HepG2 (cell line): ENCODE data around the gene TFPI. TPM values are rescaled to one million over a fixed set of nuclear protein-coding genes. Genes with fewer than 3 reads are reported as not detected.

Experiments used
- ATAC-seq: fragments of 200-7000 bp; cut with Tn5 transposase; 3 replicates; pipeline ENCODE4 v1.9.1; 2020; ENCODE audit warnings: mild to moderate bottlenecking, moderate library complexity
- BruUV-seq: library from RNA; stranded (reverse); fragments of 400-500 nt; replicated peaks from 2 replicates; lab custom pipeline; 2021; lab: Mats Ljungman, UMichigan
- CTCF ChIA-PET: fragments of 300-600 bp; formaldehyde crosslinking; extraction: SDS; loops from one replicate; lab custom pipeline; 2021; ENCODE audit warnings: low total read pairs, inconsistent platforms, low intra/inter-chr PET ratio; lab: Yijun Ruan, JAX
- POLR2A ChIA-PET: fragments of 350-600 bp; sonication (Branson Sonifier 250); formaldehyde crosslinking; loops from one replicate; lab custom pipeline; 2020; ENCODE audit warnings: antibody characterized with exemption, inconsistent platforms; lab: Yijun Ruan, JAX
- DNase-seq: peaks from one replicate; pipeline ENCODE4 v3.0.0-alpha.2; 2015; ENCODE audit warnings: low spot score
- FAIRE-seq: peaks from 3 replicates; lab custom pipeline; 2011; peaks lifted over from hg19 to GRCh38; lab: Jason Lieb, UNC
- H2AFZ ChIP-seq: one replicate; pipeline ENCODE4 v1.6.1; 2011; ENCODE audit warnings: low read length, inconsistent platforms
- H3K27ac ChIP-seq: fragments of 300-600 bp; 3 replicates; pipeline ENCODE4 v1.8.0; 2011; ENCODE audit warnings: mixed run types, mild to moderate bottlenecking, mixed read lengths, low read length, inconsistent platforms; ENCODE audit not compliant: insufficient read depth; ENCODE audit errors: extremely low read length
- H3K27me3 ChIP-seq, 2 experiments: fragments of 200-600 bp in 1 of 2; 2 replicates in 1 of 2; 3 replicates in 1 of 2; pipeline versions ENCODE4 v1.6.0 to v1.8.0; 2011; ENCODE audit warnings: low read length in 2 of 2, mild to moderate bottlenecking in 2 of 2, moderate library complexity in 2 of 2, inconsistent platforms in 1 of 2; ENCODE audit not compliant: insufficient read depth in 2 of 2, control insufficient read depth in 1 of 2
- H3K36me3 ChIP-seq, 2 experiments: fragments of 200-600 bp in 1 of 2; replicated peaks in 1 of 2; 2 replicates in 1 of 2; 3 replicates in 1 of 2; pipeline versions ENCODE4 v1.5.1 to v1.8.0; 2011; ENCODE audit warnings: low read length in 2 of 2, inconsistent platforms in 1 of 2; ENCODE audit not compliant: insufficient read depth in 2 of 2, control insufficient read depth in 1 of 2
- H3K4me1 ChIP-seq: 2 replicates; pipeline ENCODE4 v1.5.1; 2012; ENCODE audit warnings: low read length, inconsistent platforms; ENCODE audit not compliant: insufficient read depth
- H3K4me2 ChIP-seq: 2 replicates; pipeline ENCODE4 v1.6.0; 2011; ENCODE audit warnings: low read depth, low read length, inconsistent platforms
- H3K4me3 ChIP-seq, 3 experiments: fragments of 200-600 bp in 1 of 3; sonication (generic), shearing (Covaris generic) in 1 of 3; replicated peaks in 1 of 3; 2 replicates each; pipeline ENCODE4 v1.5.1; 2011 to 2016; ENCODE audit warnings: low read length in 3 of 3, inconsistent platforms in 2 of 3, low read depth in 2 of 3, mild to moderate bottlenecking in 2 of 3, control low read depth in 1 of 3, mixed read lengths in 1 of 3; ENCODE audit not compliant: insufficient read depth in 1 of 3
- H3K79me2 ChIP-seq: one replicate; pipeline ENCODE4 v1.6.1; 2011; ENCODE audit warnings: low read length, inconsistent platforms; ENCODE audit not compliant: insufficient read depth
- H3K9ac ChIP-seq: 2 replicates; pipeline ENCODE4 v1.6.0; 2011; ENCODE audit warnings: mild to moderate bottlenecking, low read depth, low read length, inconsistent platforms; ENCODE audit not compliant: insufficient read depth
- H3K9me3 ChIP-seq: 2 replicates; pipeline ENCODE4 v1.5.1; 2012; ENCODE audit warnings: mild to moderate bottlenecking, low read length
- H4K20me1 ChIP-seq: 2 replicates; pipeline ENCODE4 v1.6.0; 2011; ENCODE audit warnings: inconsistent platforms, mild to moderate bottlenecking, low read length, moderate library complexity; ENCODE audit not compliant: insufficient read depth
- GLI4 ChIP-seq: sonication (generic); formaldehyde crosslinking; IDR thresholded peaks from 2 replicates; pipeline ENCODE4 v1.5.1; 2020; ENCODE audit warnings: missing genetic modification reagents, mild to moderate bottlenecking, moderate library complexity, borderline replicate concordance
- NFATC3 ChIP-seq: sonication (generic); formaldehyde crosslinking; IDR thresholded peaks from 2 replicates; pipeline ENCODE4 v1.5.1; 2020; ENCODE audit warnings: mild to moderate bottlenecking, missing genetic modification reagents
- NKX3-1 ChIP-seq: sonication (generic); formaldehyde crosslinking; IDR thresholded peaks from 2 replicates; pipeline ENCODE4 v1.5.0; 2020; ENCODE audit warnings: missing genetic modification reagents
- SIN3A ChIP-seq: IDR thresholded peaks from 2 replicates; pipeline ENCODE4 v1.6.1; 2011; ENCODE audit warnings: low read depth, mild to moderate bottlenecking, control low read depth, low read length, borderline replicate concordance
- TGIF2 ChIP-seq: IDR thresholded peaks from 2 replicates; pipeline ENCODE4 v1.6.1; 2016; ENCODE audit warnings: control low read depth, missing compliant biosample characterization
- XRCC5 ChIP-seq: fragments of 200-400 bp; formaldehyde crosslinking; optimal IDR thresholded peaks from 2 replicates; pipeline ENCODE3; 2017; ENCODE audit warnings: mild to moderate bottlenecking, low read length
- ZNF256 ChIP-seq: sonication (generic); formaldehyde crosslinking; conservative IDR thresholded peaks from 2 replicates; pipeline ENCODE4 v1.4.0; 2020; ENCODE audit warnings: missing genetic modification reagents
- ZNF382 ChIP-seq: sonication (generic); formaldehyde crosslinking; IDR thresholded peaks from 2 replicates; pipeline ENCODE4 v1.5.0; 2020; ENCODE audit warnings: missing genetic modification reagents, mild to moderate bottlenecking, borderline replicate concordance
- ZNF710 ChIP-seq: sonication (generic); formaldehyde crosslinking; IDR thresholded peaks from 2 replicates; pipeline ENCODE4 v1.5.0; 2020; ENCODE audit warnings: mild to moderate bottlenecking, missing genetic modification reagents, borderline replicate concordance
- ZSCAN12 ChIP-seq: sonication (generic); formaldehyde crosslinking; IDR thresholded peaks from 2 replicates; pipeline ENCODE4 v1.9.0; 2021; ENCODE audit warnings: mild to moderate bottlenecking, missing genetic modification reagents
- WGBS: methylation state at CpG from one replicate; pipeline ENCODE4 v1.1.6; 2017; ENCODE audit warnings: low lambda C conversion rate; 5-methylcytosine and 5-hydroxymethylcytosine counted together
- in situ Hi-C: cut with HindIII; loops from 2 replicates; pipeline ENCODE4 v1.10.0; 2017; ENCODE audit warnings: low pct_unique_long_range_greater_than_20kb; ENCODE audit not compliant: extremely low pct_ligation_motif_present
- intact Hi-C: fragments of 100-400 bp; cut with micrococcal nuclease; formaldehyde crosslinking; loops from one replicate; pipeline ENCODE4 v1.10.0; 2022; ENCODE audit not compliant: unreplicated experiment
- polyA plus RNA-seq, 8 experiments: library from polyadenylated mRNA; depleted of rRNA in 3 of 8; stranded (reverse) in 7 of 8; unstranded in 1 of 8; fragments of >200 nt; fragmentation: Illumina TruSeq in 4 of 8; extraction: Trizol in 4 of 8; gene quantifications; 2 replicates each; pipeline versions ENCODE4 v1.2.1 to v1.2.3, GENCODE V29; 2011 to 2016; ENCODE audit warnings: low read depth in 4 of 8, missing spikeins in 1 of 8, mixed read lengths in 1 of 8; ENCODE audit not compliant: insufficient read depth in 1 of 8
- total RNA-seq, 5 experiments: library from RNA; depleted of rRNA; stranded (reverse); fragments of >200 nt; fragmentation: Illumina TruSeq; extraction: Trizol; gene quantifications; 2 replicates each; pipeline ENCODE4 v1.2.3, GENCODE V29; 2016; ENCODE audit warnings: low read depth in 1 of 5

TFPI gene
- total and polyA plus RNA-seq, 2 of the 13 experiments (the other 11 are each of a cell fraction or from before 2014, with no cell fraction given), result 301 to 436 TPM

- DNase-seq (no peak), FAIRE-seq (no peak), ATAC-seq (no peak)
- CTCF ChIA-PET, result no interaction called here
- no peak overlapping the region for H3K9ac ChIP-seq
- H2AFZ ChIP-seq, result peak overlapping the region; percentile 58
- no peaks in the 10 kb centered on the region for H4K20me1 ChIP-seq
- no peak overlapping the region for H3K4me3 ChIP-seq
- TF ChIP-seq TGIF2 (CRISPR knock-in tag) (no peak), ZNF710 (CRISPR knock-in tag) (no peak), GLI4 (CRISPR knock-in tag) (no peak), SIN3A (no peak), XRCC5 (no peak), ZNF382 (no peak), NKX3-1 (no peak), NFATC3 (CRISPR knock-in tag) (no peak), ZSCAN12 (CRISPR knock-in tag) (no peak), ZNF256 (CRISPR knock-in tag) (no peak)
- 0% methylated on average over 1 of the region's 1 CpG for WGBS
- H3K4me2 ChIP-seq, result no peak overlapping the region
- no peaks in the 10 kb centered on the region for H3K4me1 ChIP-seq
- no peaks in the 10 kb centered on the region for H3K36me3 ChIP-seq
- H3K79me2 ChIP-seq, result no peaks in the 10 kb centered on the region
- H3K9me3 ChIP-seq, result no peaks in the 10 kb centered on the region
- in situ Hi-C loops, result no loop called here
- H3K27ac ChIP-seq, result no peak overlapping the region
- no peaks in the 10 kb centered on the region for H3K27me3 ChIP-seq
- no TSS peak for BruUV-seq
- intact Hi-C loops, result no loop called here
- POLR2A ChIA-PET, result no interaction called here
Measured at GRCh38 chr2:187438455-187438854, 115.8 kb downstream of the TFPI start.
